ENCODE data around the gene LBX2. TPM values are rescaled to one million over a fixed set of nuclear protein-coding genes. Genes with fewer than 3 reads are reported as not detected.

Gene LBX2
- total and polyA plus RNA-seq, 9 of the 15 experiments (the other 6 are each of a cell fraction or from before 2014, with no cell fraction given) = 0.39 to 6.2 (median 1.8) TPM; not detected in 1

GRCh38 chr2:74502720-74503505, 3.5 kb upstream of the LBX2 start (continued):
- TF ChIP-seq E2F6 (IDR thresholded peaks at IDR 0.05; ENCODE audit: borderline replicate concordance in 1 of 2, extremely low read depth in 1 of 2, insufficient read depth in 1 of 2, insufficient read length in 1 of 2, low read depth in 1 of 2, low read length in 1 of 2, poor library complexity in 1 of 2, severe bottlenecking in 1 of 2) (peak; percentile 58 to 79), RBM34 (IDR thresholded peaks at IDR 0.05; ENCODE audit: borderline replicate concordance, insufficient read depth, low read length) (peak; percentile 82; the same call in 1 of the 2 replicates), KLF6 (CRISPR knock-in tag; IDR thresholded peaks at IDR 0.05; ENCODE audit: borderline replicate concordance) (0 out of 2 replicates have a peak, but pooled peaks have one; percentile 58), NCOA1 (IDR thresholded peaks at IDR 0.05; ENCODE audit: low read depth) (peak; percentile 36), LEF1 (IDR thresholded peaks at IDR 0.05) (peak; percentile 65), RNF2 (IDR thresholded peaks at IDR 0.05) (peak; percentile 73; the same call in 1 of the 2 replicates), HSF4 (CRISPR knock-in tag; IDR thresholded peaks at IDR 0.05; ENCODE audit: borderline replicate concordance) (no peak), KLF1 (tag; IDR thresholded peaks at IDR 0.05) (peak; percentile 62), POLR3G (IDR thresholded peaks at IDR 0.05; ENCODE audit: extremely low read depth, insufficient read length, insufficient replicate concordance) (no peak), ELF1 (tag; IDR thresholded peaks at IDR 0.05) (peak; percentile 60), EP300 (IDR thresholded peaks at IDR 0.05; ENCODE audit: low read length) (0 out of 2 replicates have a peak, but pooled peaks have one; percentile 20), NR2C1 (IDR thresholded peaks at IDR 0.05) (no peak), NR2C1 (tag; IDR thresholded peaks at IDR 0.05) (0 out of 2 replicates have a peak, but pooled peaks have one; percentile 27), SRF (CRISPR knock-in tag; IDR thresholded peaks at IDR 0.05) (0 out of 4 replicates have a peak, but pooled peaks of 1 of the 2 experiments have one; percentile 39), HDAC2 (IDR thresholded peaks at IDR 0.05) (peak; percentile 19; the same call in 1 of the 2 replicates), FOXK2 (conservative IDR thresholded peaks at IDR 0.05 in 1 of 2, IDR thresholded peaks at IDR 0.05 in 1 of 2; ENCODE audit: low read depth in 2 of 2) (peak in 1 of 2 experiments; percentile 55; a peak in 1 of 4 replicates), ZNF12 (CRISPR knock-in tag; IDR thresholded peaks at IDR 0.05) (peak; percentile 14), NONO (IDR thresholded peaks at IDR 0.05; ENCODE audit: low read depth in 2 of 2, low read length in 1 of 2) (0 out of 4 replicates have a peak, but pooled peaks of 1 of the 2 experiments have one; percentile 20), CBFA2T2 (conservative IDR thresholded peaks at IDR 0.05) (0 out of 2 replicates have a peak, but pooled peaks have one; percentile 29), PHTF2 (CRISPR knock-in tag; IDR thresholded peaks at IDR 0.05) (no peak), ELF2 (CRISPR knock-in tag; IDR thresholded peaks at IDR 0.05) (0 out of 2 replicates have a peak, but pooled peaks have one; percentile 53), SMARCE1 (IDR thresholded peaks at IDR 0.05) (peak; percentile 76), TAF1 (IDR thresholded peaks at IDR 0.05; ENCODE audit: control insufficient read depth, extremely low read depth, insufficient read depth, low read length, severe bottlenecking) (peak; percentile 54), ARID1B (IDR thresholded peaks at IDR 0.05) (peak; percentile 79), NFE2 (IDR thresholded peaks at IDR 0.05; ENCODE audit: low read depth) (peak; percentile 15; the same call in 1 of the 2 replicates)
- TF ChIP-seq, protein P1, sequence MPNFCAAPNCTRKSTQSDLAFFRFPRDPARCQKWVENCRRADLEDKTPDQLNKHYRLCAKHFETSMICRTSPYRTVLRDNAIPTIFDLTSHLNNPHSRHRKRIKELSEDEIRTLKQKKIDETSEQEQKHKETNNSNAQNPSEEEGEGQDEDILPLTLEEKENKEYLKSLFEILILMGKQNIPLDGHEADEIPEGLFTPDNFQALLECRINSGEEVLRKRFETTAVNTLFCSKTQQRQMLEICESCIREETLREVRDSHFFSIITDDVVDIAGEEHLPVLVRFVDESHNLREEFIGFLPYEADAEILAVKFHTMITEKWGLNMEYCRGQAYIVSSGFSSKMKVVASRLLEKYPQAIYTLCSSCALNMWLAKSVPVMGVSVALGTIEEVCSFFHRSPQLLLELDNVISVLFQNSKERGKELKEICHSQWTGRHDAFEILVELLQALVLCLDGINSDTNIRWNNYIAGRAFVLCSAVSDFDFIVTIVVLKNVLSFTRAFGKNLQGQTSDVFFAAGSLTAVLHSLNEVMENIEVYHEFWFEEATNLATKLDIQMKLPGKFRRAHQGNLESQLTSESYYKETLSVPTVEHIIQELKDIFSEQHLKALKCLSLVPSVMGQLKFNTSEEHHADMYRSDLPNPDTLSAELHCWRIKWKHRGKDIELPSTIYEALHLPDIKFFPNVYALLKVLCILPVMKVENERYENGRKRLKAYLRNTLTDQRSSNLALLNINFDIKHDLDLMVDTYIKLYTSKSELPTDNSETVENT (CRISPR knock-in tag; IDR thresholded peaks at IDR 0.05) = peak; percentile 69; the same call in 1 of the 2 replicates

All from K562 (cell line).